Measurements from ENCODE around the gene PRRC2B.

Gene PRRC2B

GRCh38 chr9:131464354-131465000 is 70.6 kb downstream of the PRRC2B start:
- no peak overlapping the region for H3K9ac ChIP-seq (ENCODE audit: low read length)
- no peak for TF ChIP-seq EZH2phosphoT487 (IDR thresholded peaks at IDR 0.05; ENCODE audit: low read length)
- no peak for TF ChIP-seq CTCF (IDR thresholded peaks at IDR 0.05; ENCODE audit: low read length)
- no peak for TF ChIP-seq EZH2 (optimal IDR thresholded peaks at IDR 0.05; ENCODE audit: low read depth, low read length)
- DNase-seq, result no peak
- H3F3A ChIP-seq (ENCODE audit: insufficient read depth, low read length), result no peaks in the 10 kb centered on the region
- peaks cover 87% of the 10 kb centered on the region for H3K79me2 ChIP-seq (ENCODE audit: low read length)
- no peak overlapping the region for H3K4me3 ChIP-seq (ENCODE audit: low read length)
- no peak overlapping the region for H3K4me2 ChIP-seq (ENCODE audit: low read depth, low read length)
- no peaks in the 10 kb centered on the region for H3K9me2 ChIP-seq (replicated peaks; ENCODE audit: insufficient read depth, low read length)
- no peaks in the 10 kb centered on the region for H3K9me3 ChIP-seq (replicated peaks; ENCODE audit: insufficient read depth, low read length)
- no peaks in the 10 kb centered on the region for H3K4me1 ChIP-seq (ENCODE audit: low read length)
- H3K36me3 ChIP-seq (replicated peaks; ENCODE audit: insufficient read depth, low read length), result peaks cover 29% of the 10 kb centered on the region
- H4K20me1 ChIP-seq (ENCODE audit: insufficient read depth, low read length), result peaks cover 5% of the 10 kb centered on the region; the same call in 1 of the 2 replicates
- H3K27me3 ChIP-seq (replicated peaks; ENCODE audit: insufficient read depth, low read length), result no peaks in the 10 kb centered on the region
- no peak overlapping the region for H2AFZ ChIP-seq (ENCODE audit: low read length)
- H3K27ac ChIP-seq (ENCODE audit: low read length), result no peak overlapping the region

- H3F3A ChIP-seq (ENCODE audit: insufficient read depth, low read length), result no peaks in the 10 kb centered on the region
Measured at GRCh38 chr9:131465401-131465800, 71.5 kb downstream of the PRRC2B start.

GRCh38 chr9:131467214-131467935 is 73.5 kb downstream of the PRRC2B start:
- H3K79me2 ChIP-seq (ENCODE audit: low read length), result peaks cover 85% of the 10 kb centered on the region
- no peak overlapping the region for H3K4me3 ChIP-seq (ENCODE audit: low read length)
- no peaks in the 10 kb centered on the region for H3K9me3 ChIP-seq (replicated peaks; ENCODE audit: insufficient read depth, low read length)
- H3K4me2 ChIP-seq (ENCODE audit: low read depth, low read length), result no peak overlapping the region
- no peaks in the 10 kb centered on the region for H3K9me2 ChIP-seq (replicated peaks; ENCODE audit: insufficient read depth, low read length)
- TF ChIP-seq EZH2 (optimal IDR thresholded peaks at IDR 0.05; ENCODE audit: low read depth, low read length) (no peak), CTCF (IDR thresholded peaks at IDR 0.05; ENCODE audit: low read length) (no peak), EZH2phosphoT487 (IDR thresholded peaks at IDR 0.05; ENCODE audit: low read length) (no peak)
- no peak for DNase-seq
- no peaks in the 10 kb centered on the region for H3K4me1 ChIP-seq (ENCODE audit: low read length)
- peaks cover 5% of the 10 kb centered on the region; the same call in 1 of the 2 replicates for H4K20me1 ChIP-seq (ENCODE audit: insufficient read depth, low read length)
- peaks cover 17% of the 10 kb centered on the region for H3K36me3 ChIP-seq (replicated peaks; ENCODE audit: insufficient read depth, low read length)
- H3K9ac ChIP-seq (ENCODE audit: low read length), result no peak overlapping the region
- H2AFZ ChIP-seq (ENCODE audit: low read length), result no peak overlapping the region
- no peaks in the 10 kb centered on the region for H3F3A ChIP-seq (ENCODE audit: insufficient read depth, low read length)
- no peaks in the 10 kb centered on the region for H3K27me3 ChIP-seq (replicated peaks; ENCODE audit: insufficient read depth, low read length)
- no peak overlapping the region for H3K27ac ChIP-seq (ENCODE audit: low read length)

More at GRCh38 chr9:131465401-131465800, 71.5 kb downstream of the PRRC2B start:
- Histone ChIP-seq H3K9me3 (replicated peaks; ENCODE audit: insufficient read depth, low read length) (no peaks in the 10 kb centered on the region), H3K4me2 (ENCODE audit: low read depth, low read length) (no peak overlapping the region), H2AFZ (ENCODE audit: low read length) (no peak overlapping the region), H3K9me2 (replicated peaks; ENCODE audit: insufficient read depth, low read length) (no peaks in the 10 kb centered on the region), H3K9ac (ENCODE audit: low read length) (no peak overlapping the region), H3K79me2 (ENCODE audit: low read length) (peaks cover 87% of the 10 kb centered on the region), H3K4me3 (ENCODE audit: low read length) (no peak overlapping the region), H4K20me1 (ENCODE audit: insufficient read depth, low read length) (peaks cover 5% of the 10 kb centered on the region; the same call in 1 of the 2 replicates), H3K4me1 (ENCODE audit: low read length) (no peaks in the 10 kb centered on the region), H3K27me3 (replicated peaks; ENCODE audit: insufficient read depth, low read length) (no peaks in the 10 kb centered on the region), H3K27ac (ENCODE audit: low read length) (no peak overlapping the region), H3K36me3 (replicated peaks; ENCODE audit: insufficient read depth, low read length) (peaks cover 21% of the 10 kb centered on the region)
- TF ChIP-seq EZH2 (optimal IDR thresholded peaks at IDR 0.05; ENCODE audit: low read depth, low read length), result no peak
- TF ChIP-seq CTCF (IDR thresholded peaks at IDR 0.05; ENCODE audit: low read length), result no peak
- no peak for TF ChIP-seq EZH2phosphoT487 (IDR thresholded peaks at IDR 0.05; ENCODE audit: low read length)
- no peak for DNase-seq
